GM19025 (cell line): Measurements from ENCODE around the gene TPSG1.
"Not testable (repeated sequence)": the region's sequence is repeated elsewhere in the genome, so short reads cannot be mapped to it uniquely, and the experiment has no call there.

Source experiments
- ATAC-seq: cut with Tn5 transposase; IDR thresholded peaks from one replicate; pipeline ENCODE4 v1.9.1; 2021; ENCODE audit warnings: mild to moderate bottlenecking, low read depth, moderate library complexity; ENCODE audit not compliant: unreplicated experiment

The TPSG1 gene

GRCh38 chr16:1225051-1225451 lies at the start of gene TPSG1:
TPSG1 (minus strand) TSS chr16:1225268; CDS start chr16:1225252, 16 bp downstream.
- no peak for ATAC-seq

- ATAC-seq: no peak
Observed at GRCh38 chr16:1274767-1275166, 49.7 kb upstream of the TPSG1 start.

GRCh38 chr16:1273816-1274215 lies 48.7 kb upstream of the TPSG1 start:
- no peak for ATAC-seq

- ATAC-seq: no peak
Observed at GRCh38 chr16:1272453-1273198, 47.6 kb upstream of the TPSG1 start.

GRCh38 chr16:1271724-1272413 lies 46.8 kb upstream of the TPSG1 start:
- ATAC-seq: not testable (repeated sequence)

GRCh38 chr16:1271380-1271723 lies 46.3 kb upstream of the TPSG1 start:
- no peak for ATAC-seq

GRCh38 chr16:1269418-1269817 lies 44.4 kb upstream of the TPSG1 start:
- not testable (repeated sequence) for ATAC-seq

GRCh38 chr16:1265826-1266225 lies 40.8 kb upstream of the TPSG1 start:
- no peak for ATAC-seq

- ATAC-seq: no peak
Observed at GRCh38 chr16:1265090-1265630, 40.1 kb upstream of the TPSG1 start.

GRCh38 chr16:1264345-1265089 lies 39.4 kb upstream of the TPSG1 start:
- ATAC-seq: no peak

GRCh38 chr16:1263591-1264344 lies 38.7 kb upstream of the TPSG1 start:
- no peak for ATAC-seq

GRCh38 chr16:1262846-1263221 lies 37.8 kb upstream of the TPSG1 start:
- no peak for ATAC-seq

GRCh38 chr16:1262210-1262845 lies 37.3 kb upstream of the TPSG1 start:
- no peak for ATAC-seq

GRCh38 chr16:1261131-1261892 lies 36.2 kb upstream of the TPSG1 start:
- no peak for ATAC-seq

- no peak for ATAC-seq
Observed at GRCh38 chr16:1260101-1260680, 35.1 kb upstream of the TPSG1 start.

- ATAC-seq: no peak
Observed at GRCh38 chr16:1259760-1260068, 34.6 kb upstream of the TPSG1 start.

- ATAC-seq: no peak
Observed at GRCh38 chr16:1258906-1259759, 34.1 kb upstream of the TPSG1 start.

GRCh38 chr16:1258225-1258600 lies 33.1 kb upstream of the TPSG1 start:
- no peak for ATAC-seq
